Right hindlimb (tissue), 1 donor: ENCODE results near the gene VOPP1.
A peak's percentile ranks its signal among the peaks of the same experiment; 100 is the strongest.
"Not testable (repeated sequence)": the region's sequence is repeated elsewhere in the genome, so short reads cannot be mapped to it uniquely, and the experiment has no call there.

Experiments
- DNase-seq: peaks from one replicate; pipeline ENCODE4 v3.0.0-alpha.2; 2018

The VOPP1 gene

GRCh38 chr7:55572378-55573233 lies at the start of gene VOPP1:
VOPP1 (minus strand) TSS chr7:55572502; CDS start chr7:55572324, 178 bp downstream.
- peak; percentile 80 for DNase-seq

- DNase-seq, result no peak
Observed at GRCh38 chr7:55618913-55619312, 46.6 kb upstream of the VOPP1 start.

GRCh38 chr7:55614365-55615064 lies 42.2 kb upstream of the VOPP1 start:
- not testable (repeated sequence) for DNase-seq

GRCh38 chr7:55609726-55610125 lies 37.4 kb upstream of the VOPP1 start:
- not testable (repeated sequence) for DNase-seq

- not testable (repeated sequence) for DNase-seq
Observed at GRCh38 chr7:55605661-55606060, 33.4 kb upstream of the VOPP1 start.

- not testable (repeated sequence) for DNase-seq
Observed at GRCh38 chr7:55597944-55598499, 25.7 kb upstream of the VOPP1 start.

- DNase-seq, result not testable (repeated sequence)
Observed at GRCh38 chr7:55597214-55597739, 25.0 kb upstream of the VOPP1 start.

- no peak for DNase-seq
Observed at GRCh38 chr7:55595511-55595910, 23.2 kb upstream of the VOPP1 start.

- no peak for DNase-seq
Observed at GRCh38 chr7:55594870-55595269, 22.6 kb upstream of the VOPP1 start.

- DNase-seq, result no peak
Observed at GRCh38 chr7:55594414-55594813, 22.1 kb upstream of the VOPP1 start.

GRCh38 chr7:55593515-55594318 lies 21.4 kb upstream of the VOPP1 start:
- DNase-seq, result peak; percentile 45

- DNase-seq, result no peak
Observed at GRCh38 chr7:55593172-55593514, 20.8 kb upstream of the VOPP1 start.

GRCh38 chr7:55592492-55592891 lies 20.2 kb upstream of the VOPP1 start:
- DNase-seq, result no peak

- DNase-seq, result no peak
Observed at GRCh38 chr7:55591282-55591931, 19.1 kb upstream of the VOPP1 start.

- no peak for DNase-seq
Observed at GRCh38 chr7:55590517-55591281, 18.4 kb upstream of the VOPP1 start.

GRCh38 chr7:55589905-55590304 lies 17.6 kb upstream of the VOPP1 start:
- no peak for DNase-seq

GRCh38 chr7:55588976-55589604 lies 16.8 kb upstream of the VOPP1 start:
- no peak for DNase-seq

GRCh38 chr7:55588379-55588699 lies 16.0 kb upstream of the VOPP1 start:
- DNase-seq, result no peak

GRCh38 chr7:55587687-55588378 lies 15.5 kb upstream of the VOPP1 start:
- no peak for DNase-seq

GRCh38 chr7:55582656-55583055 lies 10.4 kb upstream of the VOPP1 start:
- not testable (repeated sequence) for DNase-seq
